AG04450 (cell line): Measurements from ENCODE around the gene TTC36. TPM values are rescaled to one million over a fixed set of nuclear protein-coding genes. Genes with fewer than 3 reads are reported as not detected.

ENCODE experiments used
- CTCF ChIA-PET: fragments of 300-600, 350-600 bp; formaldehyde crosslinking; extraction: SDS; loops from one replicate; lab custom pipeline; 2022; ENCODE audit warnings: antibody characterized with exemption, inconsistent platforms; lab: Charles Lee
- POLR2A ChIA-PET: fragments of 350-600 bp; formaldehyde crosslinking; extraction: SDS; loops from one replicate; lab custom pipeline; 2021; ENCODE audit warnings: antibody characterized with exemption, inconsistent platforms; lab: Yijun Ruan, JAX
- DNase-seq: peaks from one replicate; pipeline ENCODE4 v3.0.0-alpha.2; 2011; ENCODE audit warnings: low read depth, low spot score
- H3K27ac ChIP-seq: one replicate; pipeline ENCODE4 v1.5.1; 2012; ENCODE audit warnings: low read depth, low read length, control low read depth
- H3K27me3 ChIP-seq: one replicate; pipeline ENCODE4 v1.6.0; 2012; ENCODE audit warnings: low read length; ENCODE audit not compliant: control insufficient read depth, insufficient read depth
- H3K4me3 ChIP-seq: 2 replicates; pipeline ENCODE4 v1.5.1; 2011; ENCODE audit warnings: mild to moderate bottlenecking, low read depth, low read length, control low read depth
- H3K9me3 ChIP-seq: 2 replicates; pipeline ENCODE4 v1.5.1; 2012; ENCODE audit warnings: low read length; ENCODE audit not compliant: control insufficient read depth, insufficient read depth
- CTCF ChIP-seq: IDR thresholded peaks from 2 replicates; pipeline ENCODE4 v1.5.1; 2011; ENCODE audit warnings: low read depth, low read length, control low read depth, inconsistent platforms
- polyA plus RNA-seq: library from polyadenylated mRNA; depleted of rRNA; stranded (reverse); fragments of >200 nt; gene quantifications from 2 replicates; pipeline ENCODE4 v1.2.3, GENCODE V29; 2011

TTC36 gene
- polyA plus RNA-seq, 1 experiment: not detected

- ChIA-PET POLR2A (interaction anchor here (1.0 kb wide), 1 partner anchor 8 kb away, joined by 6 read pairs; no protein-coding TSS in a partner anchor), CTCF (no interaction called here)
- Histone ChIP-seq H3K27ac (no peak within 1 kb of the TSS), H3K9me3 (no peaks in the 10 kb centered on the region; the same call in 1 of the 2 replicates), H3K27me3 (no peaks in the 10 kb centered on the region), H3K4me3 (peak within 1 kb of the TSS; percentile 82)
- no peak for TF ChIP-seq CTCF
- DNase-seq: no peak
Measured at GRCh38 chr11:118530683-118531596, 3.7 kb downstream of the TTC36 start, which contains the start of gene TMEM25. Gene TMEM25 (plus strand): TSS chr11:118531192. CDS start chr11:118531802, 610 bp downstream.

GRCh38 chr11:118531597-118532084 lies 4.4 kb downstream of the TTC36 start:
- no peak overlapping the region for H3K27ac ChIP-seq
- H3K9me3 ChIP-seq: no peaks in the 10 kb centered on the region; the same call in 1 of the 2 replicates
- DNase-seq: no peak
- CTCF ChIA-PET: no interaction called here
- TF ChIP-seq CTCF: no peak
- POLR2A ChIA-PET: no interaction called here
- H3K27me3 ChIP-seq: no peaks in the 10 kb centered on the region
- peak overlapping the region; percentile 82 for H3K4me3 ChIP-seq

GRCh38 chr11:118532091-118532490 lies 4.8 kb downstream of the TTC36 start:
- DNase-seq: no peak
- peak overlapping the region; percentile 82 for H3K4me3 ChIP-seq
- ChIA-PET POLR2A (no interaction called here), CTCF (no interaction called here)
- H3K27me3 ChIP-seq: no peaks in the 10 kb centered on the region
- H3K27ac ChIP-seq: no peak overlapping the region
- TF ChIP-seq CTCF: no peak
- H3K9me3 ChIP-seq: no peaks in the 10 kb centered on the region; the same call in 1 of the 2 replicates

GRCh38 chr11:118532852-118533768 lies 5.8 kb downstream of the TTC36 start:
- Histone ChIP-seq H3K4me3 (no peak overlapping the region), H3K9me3 (no peaks in the 10 kb centered on the region; the same call in 1 of the 2 replicates), H3K27me3 (no peaks in the 10 kb centered on the region), H3K27ac (no peak overlapping the region)
- POLR2A ChIA-PET: interaction anchor here (0.5 kb wide), 1 partner anchor 36 kb away, joined by 3 read pairs; no protein-coding TSS in a partner anchor
- no peak for TF ChIP-seq CTCF
- no peak for DNase-seq
- CTCF ChIA-PET: no interaction called here
